SK-N-SH (cell line): ENCODE measurements around the gene ZNF277.

Experiments
- CTCF ChIP-seq: fragments of 200-600 bp; sonication (generic); IDR thresholded peaks from 2 replicates; pipeline ENCODE4 v1.6.1; 2017; ENCODE audit warnings: antibody characterized with exemption, mild to moderate bottlenecking, moderate library complexity
- MXI1 ChIP-seq: IDR thresholded peaks from 2 replicates; pipeline ENCODE4 v1.6.1; 2012; ENCODE audit warnings: mild to moderate bottlenecking, low read depth, low read length, improper control_type of control experiment
- SIN3A ChIP-seq: IDR thresholded peaks from 2 replicates; pipeline ENCODE4 v1.6.1; 2012; ENCODE audit warnings: low read depth, mild to moderate bottlenecking, low read length, moderate library complexity, borderline replicate concordance
- SMC3 ChIP-seq: IDR thresholded peaks from 2 replicates; pipeline ENCODE4 v1.6.1; 2012; ENCODE audit warnings: low read depth, low read length, improper control_type of control experiment
- USF1 ChIP-seq: IDR thresholded peaks from 2 replicates; pipeline ENCODE4 v1.4.0; 2012; ENCODE audit warnings: low read depth, borderline replicate concordance

GRCh38 chr7:112307506-112307905, 101.0 kb downstream of the ZNF277 start:
- TF ChIP-seq USF1 (no peak), MXI1 (no peak), SMC3 (no peak), CTCF (no peak), SIN3A (no peak)
